SU-DHL-6 (cell line): ENCODE data around the gene KIF16B.

Experiments used
- H2AFZ ChIP-seq: fragments of 200-600 bp; sonication (generic); 2 replicates; pipeline ENCODE4 v1.6.1; 2014; ENCODE audit warnings: low read depth, mild to moderate bottlenecking, moderate library complexity, mixed read lengths, antibody characterized with exemption, low read length; ENCODE audit not compliant: severe bottlenecking
- H3F3A ChIP-seq: fragments of 200-600 bp; shearing (Covaris generic); 2 replicates; pipeline ENCODE4 v1.6.0; 2016; ENCODE audit warnings: antibody characterized with exemption, mild to moderate bottlenecking; ENCODE audit not compliant: insufficient read depth
- H3K27ac ChIP-seq: fragments of 200-600 bp; sonication (generic); 2 replicates; pipeline ENCODE4 v1.5.1; 2016; ENCODE audit warnings: low read depth, mild to moderate bottlenecking, low read length, moderate library complexity, mixed read lengths
- H3K27me3 ChIP-seq: fragments of 200-600 bp; sonication (generic), shearing (Covaris generic); 2 replicates; pipeline ENCODE4 v1.6.0; 2014; ENCODE audit warnings: mild to moderate bottlenecking, low read length
- H3K36me3 ChIP-seq: fragments of 200-600 bp; sonication (generic); 2 replicates; pipeline ENCODE4 v1.6.1; 2014; ENCODE audit warnings: mild to moderate bottlenecking, low read length, mixed read lengths
- H3K4me2 ChIP-seq: fragments of 300-600, 200-600 bp; shearing (Covaris generic), sonication (generic); 2 replicates; pipeline ENCODE4 v1.6.0; 2014; ENCODE audit warnings: low read length, low read depth, mild to moderate bottlenecking; ENCODE audit not compliant: poor library complexity, severe bottlenecking
- H3K4me3 ChIP-seq: fragments of 200-600 bp; sonication (generic); 2 replicates; pipeline ENCODE4 v1.5.1; 2014; ENCODE audit warnings: antibody characterized with exemption, low read length, mild to moderate bottlenecking, mixed read lengths; ENCODE audit not compliant: insufficient read depth, poor library complexity, severe bottlenecking
- H3K79me2 ChIP-seq: fragments of 200-600 bp; sonication (generic); 2 replicates; pipeline ENCODE4 v1.6.1; 2014; ENCODE audit warnings: mild to moderate bottlenecking, low read length, moderate library complexity; ENCODE audit not compliant: insufficient read depth
- H3K9ac ChIP-seq: fragments of 200-600 bp; sonication (generic); 2 replicates; pipeline ENCODE4 v1.7.0; 2014; ENCODE audit warnings: mild to moderate bottlenecking, low read length
- H3K9me2 ChIP-seq: fragments of 200-600 bp; sonication (generic); replicated peaks from 2 replicates; pipeline ENCODE4 v1.6.1; 2014; ENCODE audit warnings: low read length; ENCODE audit not compliant: insufficient read depth
- H3K9me3 ChIP-seq: fragments of 200-600 bp; sonication (generic); 2 replicates; pipeline ENCODE4 v1.6.1; 2014; ENCODE audit warnings: low read length, mixed read lengths; ENCODE audit not compliant: insufficient read depth
- H4K20me1 ChIP-seq: fragments of 200-600 bp; sonication (generic); 2 replicates; pipeline ENCODE4 v1.6.1; 2014; ENCODE audit warnings: low read depth, mild to moderate bottlenecking, antibody characterized with exemption, low read length, moderate library complexity, mixed read lengths
- EZH2phosphoT487 ChIP-seq: fragments of 200-600 bp; sonication (generic), shearing (Covaris generic); conservative IDR thresholded peaks from 2 replicates; pipeline ENCODE4 v1.6.1; 2018; ENCODE audit warnings: mild to moderate bottlenecking, antibody characterized with exemption, low read length, moderate library complexity, mixed read lengths
- TF ChIP-seq, protein P1 (sequence below): fragments of 200-600 bp; sonication (generic); IDR thresholded peaks from one replicate; pipeline ENCODE4 v1.5.1; 2017; ENCODE audit warnings: antibody characterized with exemption, mild to moderate bottlenecking, low read length, moderate library complexity; ENCODE audit not compliant: insufficient read depth, poor library complexity, severe bottlenecking

KIF16B gene

DNA sequence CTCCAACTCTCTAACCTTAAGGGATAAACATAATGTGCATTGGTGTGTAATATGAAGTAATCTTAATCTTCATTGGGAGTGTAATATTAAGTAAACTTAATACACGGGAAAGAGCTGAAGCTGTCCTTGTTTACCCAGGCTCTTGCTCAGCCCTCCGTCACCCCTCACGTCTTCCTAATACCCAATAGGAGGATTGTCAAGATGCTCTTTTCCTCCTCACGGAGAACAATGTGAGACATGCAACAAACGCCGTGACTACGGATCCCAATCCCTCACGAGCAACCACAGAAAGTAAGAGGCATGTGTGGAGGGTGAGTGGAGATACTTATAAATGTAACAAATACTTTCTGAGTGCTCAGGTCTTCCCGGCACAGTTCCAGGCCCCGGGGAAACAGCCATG lies 11.0 kb downstream of the KIF16B start:
- Histone ChIP-seq H3K27ac (no peak overlapping the region), H3K36me3 (no peaks in the 10 kb centered on the region), H3K9me3 (no peaks in the 10 kb centered on the region), H3K4me2 (no peak overlapping the region), H2AFZ (no peak overlapping the region), H3K4me3 (no peak overlapping the region), H4K20me1 (no peaks in the 10 kb centered on the region), H3K27me3 (no peaks in the 10 kb centered on the region), H3F3A (no peaks in the 10 kb centered on the region), H3K9me2 (no peaks in the 10 kb centered on the region), H3K79me2 (0 out of 2 replicates have a peak, but pooled peaks cover 4% of the 10 kb centered on the region), H3K9ac (no peak overlapping the region)
- no peak for TF ChIP-seq EZH2phosphoT487
- TF ChIP-seq, protein P1, sequence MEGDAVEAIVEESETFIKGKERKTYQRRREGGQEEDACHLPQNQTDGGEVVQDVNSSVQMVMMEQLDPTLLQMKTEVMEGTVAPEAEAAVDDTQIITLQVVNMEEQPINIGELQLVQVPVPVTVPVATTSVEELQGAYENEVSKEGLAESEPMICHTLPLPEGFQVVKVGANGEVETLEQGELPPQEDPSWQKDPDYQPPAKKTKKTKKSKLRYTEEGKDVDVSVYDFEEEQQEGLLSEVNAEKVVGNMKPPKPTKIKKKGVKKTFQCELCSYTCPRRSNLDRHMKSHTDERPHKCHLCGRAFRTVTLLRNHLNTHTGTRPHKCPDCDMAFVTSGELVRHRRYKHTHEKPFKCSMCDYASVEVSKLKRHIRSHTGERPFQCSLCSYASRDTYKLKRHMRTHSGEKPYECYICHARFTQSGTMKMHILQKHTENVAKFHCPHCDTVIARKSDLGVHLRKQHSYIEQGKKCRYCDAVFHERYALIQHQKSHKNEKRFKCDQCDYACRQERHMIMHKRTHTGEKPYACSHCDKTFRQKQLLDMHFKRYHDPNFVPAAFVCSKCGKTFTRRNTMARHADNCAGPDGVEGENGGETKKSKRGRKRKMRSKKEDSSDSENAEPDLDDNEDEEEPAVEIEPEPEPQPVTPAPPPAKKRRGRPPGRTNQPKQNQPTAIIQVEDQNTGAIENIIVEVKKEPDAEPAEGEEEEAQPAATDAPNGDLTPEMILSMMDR: no peak

DNA sequence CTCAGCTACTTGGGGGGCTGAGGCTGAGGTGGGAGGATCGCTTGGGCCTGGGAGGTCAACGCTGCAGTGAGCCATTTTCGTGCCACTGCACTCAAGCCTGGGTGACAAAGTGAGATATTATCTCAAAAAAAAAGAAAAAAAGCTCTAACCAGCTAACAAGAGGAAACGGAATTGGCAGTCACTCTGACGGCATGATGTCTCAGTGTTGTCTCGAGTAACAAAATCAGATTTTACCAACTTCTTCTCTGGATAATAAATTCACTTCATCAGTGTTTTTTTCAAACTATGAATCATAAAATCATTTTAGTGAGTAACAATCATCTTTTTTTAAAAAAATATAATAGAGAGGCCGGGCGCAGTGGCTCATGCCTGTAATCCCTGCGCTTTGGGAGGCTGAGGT lies 12.6 kb downstream of the KIF16B start:
- Histone ChIP-seq H3K9me2 (no peaks in the 10 kb centered on the region), H3K9me3 (no peaks in the 10 kb centered on the region), H3K27me3 (no peaks in the 10 kb centered on the region), H3K36me3 (no peaks in the 10 kb centered on the region), H3K27ac (no peak overlapping the region), H3K9ac (no peak overlapping the region), H4K20me1 (no peaks in the 10 kb centered on the region), H3K79me2 (0 out of 2 replicates have a peak, but pooled peaks cover 4% of the 10 kb centered on the region), H3F3A (no peaks in the 10 kb centered on the region), H3K4me2 (no peak overlapping the region), H2AFZ (no peak overlapping the region), H3K4me3 (no peak overlapping the region)
- TF ChIP-seq EZH2phosphoT487: no peak
- TF ChIP-seq, protein P1: no peak

DNA sequence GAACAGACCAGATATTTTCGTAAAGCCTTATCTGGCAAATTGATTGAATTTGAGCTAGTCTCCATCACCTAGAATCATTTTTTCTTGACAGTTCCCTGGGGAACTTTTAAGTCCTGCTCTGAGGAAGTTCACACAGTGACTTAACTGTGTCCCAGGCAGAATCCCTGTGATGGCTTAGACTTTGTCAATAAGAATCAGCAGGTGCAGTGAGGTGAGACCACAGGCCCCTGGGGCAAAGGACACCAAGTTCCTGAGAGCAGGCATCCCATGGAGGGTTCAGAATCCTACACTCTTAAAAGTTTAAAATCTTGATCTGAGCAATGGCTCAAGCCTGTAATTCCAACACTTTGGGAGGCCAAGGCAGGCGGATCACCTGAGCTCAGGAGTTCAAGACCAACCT lies 13.0 kb downstream of the KIF16B start:
- no peaks in the 10 kb centered on the region for H3K27me3 ChIP-seq
- no peak overlapping the region for H3K4me3 ChIP-seq
- H3K9me2 ChIP-seq: no peaks in the 10 kb centered on the region
- 0 out of 2 replicates have a peak, but pooled peaks cover 4% of the 10 kb centered on the region for H3K79me2 ChIP-seq
- no peak overlapping the region for H3K4me2 ChIP-seq
- no peaks in the 10 kb centered on the region for H3F3A ChIP-seq
- no peak overlapping the region for H3K9ac ChIP-seq
- TF ChIP-seq EZH2phosphoT487: no peak
- TF ChIP-seq, protein P1: no peak
- no peaks in the 10 kb centered on the region for H3K36me3 ChIP-seq
- H2AFZ ChIP-seq: no peak overlapping the region
- H3K9me3 ChIP-seq: no peaks in the 10 kb centered on the region
- no peaks in the 10 kb centered on the region for H4K20me1 ChIP-seq
- no peak overlapping the region for H3K27ac ChIP-seq
